Spleen (tissue), 7 donors: ENCODE results near the gene KIF7.

ENCODE experiments used
- CTCF ChIP-seq, 11 experiments: fragments of 200-600 bp in 7 of 11; fragments of 450-650 bp in 4 of 11; sonication (generic) in 4 of 11; IDR thresholded peaks in 8 of 11; conservative IDR thresholded peaks in 3 of 11; 1 replicate in 7 of 11; 2 replicates in 4 of 11; pipeline versions ENCODE4 v1.4.0 to v1.8.0; 2016 to 2021; ENCODE audit warnings: antibody characterized with exemption in 11 of 11, inconsistent platforms in 4 of 11, mild to moderate bottlenecking in 1 of 11
- POLR2A ChIP-seq, 3 donors: fragments of 450-650 bp; IDR thresholded peaks; one replicate each; pipeline ENCODE4 v1.5.1; 2017; ENCODE audit warnings: antibody characterized with exemption in 3 of 3, mild to moderate bottlenecking in 1 of 3
- donor health status: DM: no; HTN: no; CAD: no; lungs with moderate emphysema.
- donor health status: DM: no; HTN: no; CAD: no.
- donor health status: DM: no; HTN: no; CAD: no.

- TF ChIP-seq CTCF (IDR thresholded peaks at IDR 0.05 in 8 of 11, conservative IDR thresholded peaks at IDR 0.05 in 3 of 11) (no peak), POLR2A (IDR thresholded peaks at IDR 0.05) (no peak)
Measured at GRCh38 chr15:89628806-89629715, 26.2 kb downstream of the KIF7 start.
